Esophagus muscularis mucosa (tissue), 4 donors: ENCODE measurements around the gene MAP4K1.

Source experiments
- EP300 ChIP-seq: sonication (generic); formaldehyde crosslinking; IDR thresholded peaks from one replicate; pipeline ENCODE4 v1.6.1; 2017; ENCODE audit warnings: antibody characterized with exemption
- POLR2AphosphoS5 ChIP-seq, 2 donors: sonication (generic); formaldehyde crosslinking; IDR thresholded peaks; one replicate each; pipeline ENCODE4 v1.6.1; 2017; ENCODE audit warnings: antibody characterized with exemption in 2 of 2
- TF ChIP-seq, protein P1 (sequence below), 3 experiments: fragments of 200-600 bp in 2 of 3; fragments of 450-650 bp in 1 of 3; sonication (generic) in 2 of 3; IDR thresholded peaks; one replicate each; pipeline ENCODE4 v1.5.1; 2017 to 2019; ENCODE audit warnings: antibody characterized with exemption in 3 of 3, mild to moderate bottlenecking in 2 of 3, moderate library complexity in 1 of 3

DNA sequence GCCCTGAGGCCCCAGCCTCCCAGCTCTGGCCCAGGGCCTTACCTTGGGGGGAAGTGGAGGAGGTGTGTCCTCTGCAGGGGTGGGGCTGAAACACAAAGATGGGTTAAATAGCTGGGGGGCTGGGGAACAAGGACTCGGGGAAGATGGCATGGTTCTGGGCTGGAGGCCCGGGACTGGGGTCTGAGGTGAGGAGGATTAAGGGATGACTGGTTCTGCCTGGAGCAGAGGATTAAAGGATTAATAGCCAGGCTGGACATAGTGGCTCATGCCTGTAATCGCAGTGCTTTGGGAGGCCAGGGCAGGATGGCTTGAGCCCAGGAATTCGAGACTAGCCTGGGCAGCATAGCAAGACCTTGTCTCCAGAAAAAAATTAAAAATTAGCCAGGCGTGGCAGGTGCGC is 11.6 kb downstream of the MAP4K1 start:
- TF ChIP-seq POLR2AphosphoS5 (IDR thresholded peaks at IDR 0.05) (no peak), EP300 (no peak)
- TF ChIP-seq, protein P1, sequence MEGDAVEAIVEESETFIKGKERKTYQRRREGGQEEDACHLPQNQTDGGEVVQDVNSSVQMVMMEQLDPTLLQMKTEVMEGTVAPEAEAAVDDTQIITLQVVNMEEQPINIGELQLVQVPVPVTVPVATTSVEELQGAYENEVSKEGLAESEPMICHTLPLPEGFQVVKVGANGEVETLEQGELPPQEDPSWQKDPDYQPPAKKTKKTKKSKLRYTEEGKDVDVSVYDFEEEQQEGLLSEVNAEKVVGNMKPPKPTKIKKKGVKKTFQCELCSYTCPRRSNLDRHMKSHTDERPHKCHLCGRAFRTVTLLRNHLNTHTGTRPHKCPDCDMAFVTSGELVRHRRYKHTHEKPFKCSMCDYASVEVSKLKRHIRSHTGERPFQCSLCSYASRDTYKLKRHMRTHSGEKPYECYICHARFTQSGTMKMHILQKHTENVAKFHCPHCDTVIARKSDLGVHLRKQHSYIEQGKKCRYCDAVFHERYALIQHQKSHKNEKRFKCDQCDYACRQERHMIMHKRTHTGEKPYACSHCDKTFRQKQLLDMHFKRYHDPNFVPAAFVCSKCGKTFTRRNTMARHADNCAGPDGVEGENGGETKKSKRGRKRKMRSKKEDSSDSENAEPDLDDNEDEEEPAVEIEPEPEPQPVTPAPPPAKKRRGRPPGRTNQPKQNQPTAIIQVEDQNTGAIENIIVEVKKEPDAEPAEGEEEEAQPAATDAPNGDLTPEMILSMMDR (IDR thresholded peaks at IDR 0.05) = no peak
